GM19397 (cell line): ENCODE results near the gene TBC1D4.

Source experiments
- ATAC-seq: cut with Tn5 transposase; IDR thresholded peaks from one replicate; pipeline ENCODE4 v1.9.1; 2021; ENCODE audit warnings: mild to moderate bottlenecking, moderate library complexity; ENCODE audit not compliant: unreplicated experiment

The TBC1D4 gene

GRCh38 chr13:75393839-75394520 lies 88.0 kb downstream of the TBC1D4 start:
- no peak for ATAC-seq

- ATAC-seq: peak; percentile 45
These were observed 90.4 kb downstream of the TBC1D4 start for GRCh38 chr13:75391432-75392100.

GRCh38 chr13:75390229-75390628 lies 91.7 kb downstream of the TBC1D4 start:
- ATAC-seq: no peak

- ATAC-seq: no peak
These were observed 96.3 kb downstream of the TBC1D4 start for GRCh38 chr13:75385708-75386083.

GRCh38 chr13:75384879-75385707 lies 96.9 kb downstream of the TBC1D4 start:
- ATAC-seq: no peak

- no peak for ATAC-seq
These were observed 98.8 kb downstream of the TBC1D4 start for GRCh38 chr13:75383064-75383715.

- no peak for ATAC-seq
These were observed 103.7 kb downstream of the TBC1D4 start for GRCh38 chr13:75378301-75378700.

GRCh38 chr13:75376792-75377402 lies 105.1 kb downstream of the TBC1D4 start:
- no peak for ATAC-seq

- no peak for ATAC-seq
These were observed 106.6 kb downstream of the TBC1D4 start for GRCh38 chr13:75375329-75375728.

GRCh38 chr13:75373988-75374387 lies 108.0 kb downstream of the TBC1D4 start:
- no peak for ATAC-seq

GRCh38 chr13:75372923-75373841 lies 108.8 kb downstream of the TBC1D4 start:
- ATAC-seq: no peak

- ATAC-seq: peak; percentile 64
These were observed 109.5 kb downstream of the TBC1D4 start for GRCh38 chr13:75372517-75372916.

- ATAC-seq: no peak
These were observed 110.8 kb downstream of the TBC1D4 start for GRCh38 chr13:75371203-75371602.

- no peak for ATAC-seq
These were observed 111.2 kb downstream of the TBC1D4 start for GRCh38 chr13:75370774-75371173.

- no peak for ATAC-seq
These were observed 112.0 kb downstream of the TBC1D4 start for GRCh38 chr13:75369981-75370380.

GRCh38 chr13:75368167-75368566 lies 113.8 kb downstream of the TBC1D4 start:
- no peak for ATAC-seq

GRCh38 chr13:75366380-75367280 lies 115.3 kb downstream of the TBC1D4 start:
- ATAC-seq: no peak

GRCh38 chr13:75365724-75366173 lies 116.2 kb downstream of the TBC1D4 start:
- ATAC-seq: peak; percentile 87
